Coronary artery (tissue), 2 donors: ENCODE measurements around the gene STEAP1B.
"Not testable (repeated sequence)": the region's sequence is repeated elsewhere in the genome, so short reads cannot be mapped to it uniquely, and the experiment has no call there.

Experiments used
- DNase-seq: peaks from one replicate; pipeline ENCODE4 v3.0.0-alpha.2; 2017; ENCODE audit warnings: low spot score
- H3K27ac ChIP-seq, 2 donors: fragments of 200-600 bp; sonication (generic); one replicate each; pipeline ENCODE4 v1.5.1; 2016 to 2019
- H3K4me3 ChIP-seq: fragments of 200-600 bp; sonication (generic); 2 replicates; pipeline ENCODE4 v1.5.1; 2016; ENCODE audit warnings: mild to moderate bottlenecking, moderate library complexity
- TF ChIP-seq, protein P1 (sequence below): fragments of 200-600 bp; sonication (generic); IDR thresholded peaks from one replicate; pipeline ENCODE4 v1.5.1; 2019; ENCODE audit warnings: antibody characterized with exemption

STEAP1B gene

DNA sequence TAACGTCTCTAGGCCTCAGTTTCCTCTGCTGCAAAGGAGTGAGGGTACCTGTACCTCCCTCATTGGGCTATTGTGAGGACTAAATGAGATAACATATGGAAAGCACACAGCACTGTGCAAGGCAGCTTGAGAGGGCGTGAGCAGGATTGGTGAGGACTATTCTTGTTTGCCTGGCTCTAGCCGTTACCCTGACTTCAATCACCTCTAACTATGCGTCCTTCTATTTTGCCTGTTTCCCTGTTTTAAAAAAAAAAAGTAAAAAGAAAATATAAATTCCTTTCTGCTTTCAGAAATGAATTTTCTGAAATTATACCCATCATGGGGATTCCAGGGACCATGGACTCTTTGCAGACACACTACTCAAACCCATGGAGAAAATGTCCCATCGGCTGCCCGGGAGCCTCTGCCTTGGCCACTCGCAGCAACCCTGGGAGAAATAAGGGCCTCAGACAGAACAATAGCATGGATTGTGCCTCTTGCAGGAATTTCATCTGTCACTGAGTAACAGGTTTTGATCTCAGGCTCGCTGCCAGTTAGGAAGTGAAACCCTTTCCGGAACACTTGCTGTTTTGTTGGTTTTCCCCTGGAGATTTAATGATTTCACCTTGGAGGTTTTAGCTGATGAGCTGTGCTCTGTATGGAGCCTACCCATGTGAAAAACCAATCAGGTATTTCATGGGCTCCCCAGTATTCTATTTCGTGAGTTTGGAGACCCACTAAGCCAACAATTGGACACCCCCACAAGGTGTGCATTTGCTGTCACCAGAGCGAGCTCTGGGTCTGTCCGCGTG is 55.6 kb downstream of the STEAP1B start:
- no peak overlapping the region for H3K4me3 ChIP-seq
- DNase-seq, result no peak
- TF ChIP-seq, protein P1, sequence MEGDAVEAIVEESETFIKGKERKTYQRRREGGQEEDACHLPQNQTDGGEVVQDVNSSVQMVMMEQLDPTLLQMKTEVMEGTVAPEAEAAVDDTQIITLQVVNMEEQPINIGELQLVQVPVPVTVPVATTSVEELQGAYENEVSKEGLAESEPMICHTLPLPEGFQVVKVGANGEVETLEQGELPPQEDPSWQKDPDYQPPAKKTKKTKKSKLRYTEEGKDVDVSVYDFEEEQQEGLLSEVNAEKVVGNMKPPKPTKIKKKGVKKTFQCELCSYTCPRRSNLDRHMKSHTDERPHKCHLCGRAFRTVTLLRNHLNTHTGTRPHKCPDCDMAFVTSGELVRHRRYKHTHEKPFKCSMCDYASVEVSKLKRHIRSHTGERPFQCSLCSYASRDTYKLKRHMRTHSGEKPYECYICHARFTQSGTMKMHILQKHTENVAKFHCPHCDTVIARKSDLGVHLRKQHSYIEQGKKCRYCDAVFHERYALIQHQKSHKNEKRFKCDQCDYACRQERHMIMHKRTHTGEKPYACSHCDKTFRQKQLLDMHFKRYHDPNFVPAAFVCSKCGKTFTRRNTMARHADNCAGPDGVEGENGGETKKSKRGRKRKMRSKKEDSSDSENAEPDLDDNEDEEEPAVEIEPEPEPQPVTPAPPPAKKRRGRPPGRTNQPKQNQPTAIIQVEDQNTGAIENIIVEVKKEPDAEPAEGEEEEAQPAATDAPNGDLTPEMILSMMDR, result no peak
- no peak overlapping the region for H3K27ac ChIP-seq

DNA sequence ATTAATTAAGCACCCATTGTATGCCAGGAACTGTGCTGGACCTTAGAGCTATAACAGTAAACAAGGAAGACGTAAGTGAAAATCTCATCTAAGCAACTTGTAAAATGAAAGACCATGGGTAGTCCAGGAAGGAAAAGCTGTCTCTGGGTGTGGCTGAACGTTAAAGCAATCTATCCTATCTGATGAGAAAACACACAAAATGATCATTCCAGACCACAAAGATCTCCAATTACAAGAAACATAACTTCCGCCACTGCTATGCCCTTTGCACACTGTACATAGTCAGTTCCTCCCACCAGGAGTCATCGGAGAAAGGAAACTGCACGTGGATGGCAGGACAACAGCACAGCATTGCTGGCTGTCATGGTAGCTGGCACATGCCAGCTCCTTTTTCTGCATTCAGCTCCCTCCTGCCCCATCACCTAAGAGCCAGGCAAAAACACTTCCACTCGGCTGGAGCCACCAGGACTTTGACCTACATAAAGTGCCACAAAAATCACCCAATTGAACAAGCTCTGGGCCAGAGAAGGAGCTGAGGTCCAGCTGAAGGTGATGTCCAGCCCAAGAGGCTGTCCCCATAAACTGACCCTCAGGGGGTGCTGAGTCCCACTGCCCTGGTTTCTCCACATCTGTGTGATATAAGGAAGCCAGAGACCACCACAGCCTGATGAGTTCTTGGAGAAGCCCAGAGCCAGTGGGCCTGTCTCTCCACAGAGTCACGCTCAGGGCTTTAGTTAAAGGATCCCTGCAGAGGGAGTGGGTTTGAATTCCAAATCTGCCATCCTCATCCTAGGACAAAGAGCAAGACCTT is 56.4 kb downstream of the STEAP1B start:
- no peak for DNase-seq
- Histone ChIP-seq H3K4me3 (no peak overlapping the region), H3K27ac (no peak overlapping the region)
- TF ChIP-seq, protein P1, result no peak

DNA sequence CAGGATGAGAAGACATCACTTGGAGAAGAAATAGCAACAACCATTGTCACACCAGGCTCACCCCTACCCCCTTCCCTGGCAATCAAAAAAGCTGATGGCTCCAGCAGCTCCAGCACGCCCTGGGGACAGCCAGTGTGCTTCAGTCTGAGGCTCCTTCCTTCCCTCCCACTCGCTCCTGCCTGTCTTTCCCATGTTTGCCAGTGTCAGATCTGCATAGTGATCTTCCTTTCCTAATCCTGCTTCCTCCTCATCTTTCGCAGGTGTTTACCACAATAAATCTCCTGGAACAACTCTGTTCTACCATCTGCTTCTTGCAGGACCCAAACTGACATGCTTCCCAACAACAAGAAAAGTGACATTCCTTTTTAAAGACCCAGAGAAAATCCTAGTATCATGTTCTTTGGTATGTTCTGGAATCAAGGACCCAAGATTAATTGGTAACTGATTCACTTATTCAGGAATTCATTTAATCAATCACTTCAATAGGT is 57.1 kb downstream of the STEAP1B start:
- DNase-seq, result no peak
- TF ChIP-seq, protein P1, result no peak
- Histone ChIP-seq H3K27ac (no peak overlapping the region), H3K4me3 (no peak overlapping the region)

DNA sequence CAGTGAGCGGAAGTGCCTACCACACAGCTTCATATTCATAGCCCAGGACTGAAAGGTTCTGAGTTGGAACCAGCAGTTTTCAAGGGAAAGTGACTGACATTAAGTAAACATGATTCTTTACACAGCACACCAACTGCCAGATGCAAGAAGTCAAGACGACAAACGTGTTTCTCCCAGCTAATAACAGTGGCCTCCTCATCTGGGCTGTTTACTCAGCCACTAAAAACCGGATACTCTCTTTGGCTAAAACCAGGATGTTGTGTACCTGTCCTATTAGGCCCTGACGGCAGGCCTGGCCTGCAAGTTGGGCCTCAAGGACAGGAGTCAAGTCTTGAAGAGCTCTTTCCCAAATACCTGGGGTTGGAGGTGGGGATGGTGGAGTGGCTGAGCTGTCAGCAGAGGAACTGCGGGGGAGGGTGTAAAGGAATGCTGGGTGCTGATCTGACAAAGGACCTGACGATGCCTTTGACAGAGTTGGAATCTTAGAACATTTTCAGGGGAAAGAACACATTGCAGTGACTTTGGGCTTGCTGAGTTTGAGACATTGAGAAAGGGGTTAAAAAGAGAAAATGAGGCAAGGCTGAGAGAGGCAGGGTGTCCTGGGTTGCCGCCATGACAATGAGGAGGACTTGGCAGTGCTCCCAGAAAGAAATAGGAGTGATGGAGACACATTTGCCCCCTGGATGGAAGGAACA is 57.7 kb downstream of the STEAP1B start:
- no peak for DNase-seq
- TF ChIP-seq, protein P1, result no peak

DNA sequence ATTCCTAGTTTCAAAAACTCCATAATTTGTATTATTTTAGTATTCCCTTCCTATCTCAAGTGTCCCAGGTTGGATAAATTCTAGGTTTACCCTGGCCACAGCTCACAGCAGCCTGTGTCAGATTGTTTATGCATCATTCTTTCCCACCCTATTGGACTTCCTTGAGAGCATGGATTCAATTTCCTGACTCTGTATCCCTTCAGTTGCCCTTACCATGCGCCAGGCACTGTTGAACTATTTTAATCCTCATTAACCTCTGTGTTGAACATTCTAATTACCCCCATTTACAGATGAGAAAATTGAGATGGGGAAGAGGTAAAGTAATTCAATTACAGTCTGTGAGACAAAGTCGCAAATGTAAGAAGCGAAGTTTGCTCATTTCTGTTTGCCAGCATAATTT is 58.8 kb downstream of the STEAP1B start:
- H3K27ac ChIP-seq, result no peak overlapping the region
- no peak overlapping the region for H3K4me3 ChIP-seq
- no peak for DNase-seq
- TF ChIP-seq, protein P1, result no peak

More for the DNA sequence above, 57.7 kb downstream of the STEAP1B start:
- no peak overlapping the region for H3K4me3 ChIP-seq
- H3K27ac ChIP-seq, result no peak overlapping the region

DNA sequence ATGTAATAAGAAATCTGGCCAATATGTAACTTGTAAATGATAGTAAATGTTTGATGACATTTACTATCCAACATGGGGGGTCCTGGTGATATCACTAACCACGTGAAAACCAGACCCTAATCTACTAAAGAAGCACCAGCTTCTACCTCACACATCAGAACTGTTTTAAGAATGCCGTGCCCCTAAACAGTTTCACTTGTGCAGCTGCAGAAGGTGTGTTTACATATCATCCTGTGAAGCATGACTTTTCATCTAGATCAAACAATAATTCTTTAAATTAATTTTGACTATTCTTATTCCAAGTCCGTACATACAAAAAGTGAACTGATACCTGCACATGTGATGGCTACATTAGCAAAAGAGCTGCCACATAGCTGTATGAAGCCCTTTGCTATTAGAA is 61.0 kb downstream of the STEAP1B start:
- H3K27ac ChIP-seq, result no peak overlapping the region
- TF ChIP-seq, protein P1, result no peak
- no peak for DNase-seq
- no peak overlapping the region for H3K4me3 ChIP-seq

DNA sequence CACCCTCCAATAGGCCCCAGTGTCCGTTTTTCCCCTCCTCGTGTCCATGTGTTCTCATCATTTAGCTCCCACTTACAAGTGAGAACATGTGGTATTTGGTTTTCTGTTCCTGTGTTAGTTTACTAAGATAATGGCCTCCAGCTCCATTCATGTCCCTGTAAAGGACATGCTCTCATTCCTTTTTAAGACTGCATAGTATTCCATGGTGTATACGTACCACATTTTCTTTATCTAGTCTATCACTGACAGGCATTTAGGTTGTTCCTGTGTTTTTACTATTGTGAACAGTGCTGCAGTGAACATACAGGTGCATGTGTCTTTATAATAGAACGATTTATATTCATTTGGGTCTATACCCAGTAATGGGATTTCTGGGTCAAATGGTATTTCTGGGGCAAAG is 63.4 kb downstream of the STEAP1B start:
- not testable (repeated sequence) for H3K27ac ChIP-seq, DNase-seq, H3K4me3 ChIP-seq
